ENCODE data around the gene APP. TPM values are rescaled to one million over a fixed set of nuclear protein-coding genes. Genes with fewer than 3 reads are reported as not detected.
A peak's percentile ranks its signal among the peaks of the same experiment; 100 is the strongest.

The APP gene
- total RNA-seq, 1 experiment from 2014 or later = 560 TPM

DNA sequence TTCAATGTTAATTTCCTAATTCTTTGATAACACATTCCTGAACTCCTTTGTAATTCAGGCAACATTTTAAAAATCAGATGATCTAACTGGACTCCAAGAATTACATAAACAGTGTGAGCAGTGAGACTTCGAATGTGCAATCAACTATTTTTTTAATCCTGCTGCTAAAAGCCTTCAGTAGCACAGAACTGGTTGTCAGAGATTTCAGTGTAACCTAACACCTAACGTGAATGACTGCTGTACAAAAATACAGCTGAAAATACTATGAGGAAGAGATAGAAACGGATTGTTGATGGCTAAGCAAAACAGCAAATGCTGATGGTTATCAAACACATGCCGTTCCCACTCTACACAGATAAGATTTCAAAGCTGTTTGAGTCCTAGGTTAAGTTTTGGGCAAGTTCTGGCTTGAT, 46.1 kb downstream of the APP start:
- POLR2A ChIA-PET = interaction anchor here (0.9 kb wide), 1 partner anchor 21 kb away, joined by 3 read pairs; no protein-coding TSS in a partner anchor
- Mint-ChIP-seq H3K4me1 (peaks cover 94% of the 10 kb centered on the region), H3K36me3 (no peaks in the 10 kb centered on the region), H3K27ac (peak overlapping the region; percentile 73), H3K4me3 (peak overlapping the region; percentile 25; the same call in 1 of the 2 replicates), H3K27me3 (ENCODE audit: low read depth) (no peaks in the 10 kb centered on the region), H3K9me3 (no peaks in the 10 kb centered on the region)
- ATAC-seq (no peak), DNase-seq (ENCODE audit: low spot score) (no peak)
- CTCF ChIA-PET = no interaction called here
- TF ChIP-seq OVOL2 (CRISPR knock-in tag; IDR thresholded peaks at IDR 0.05; ENCODE audit: borderline replicate concordance) (no peak), ZNF671 (CRISPR knock-in tag; IDR thresholded peaks at IDR 0.05) (no peak), IRF2 (CRISPR knock-in tag; IDR thresholded peaks at IDR 0.05; ENCODE audit: borderline replicate concordance, low read depth) (no peak), ZNF219 (CRISPR knock-in tag; IDR thresholded peaks at IDR 0.05; ENCODE audit: borderline replicate concordance) (no peak), HMGA2 (CRISPR knock-in tag; IDR thresholded peaks at IDR 0.05) (no peak)
- TF ChIP-seq, protein P1, sequence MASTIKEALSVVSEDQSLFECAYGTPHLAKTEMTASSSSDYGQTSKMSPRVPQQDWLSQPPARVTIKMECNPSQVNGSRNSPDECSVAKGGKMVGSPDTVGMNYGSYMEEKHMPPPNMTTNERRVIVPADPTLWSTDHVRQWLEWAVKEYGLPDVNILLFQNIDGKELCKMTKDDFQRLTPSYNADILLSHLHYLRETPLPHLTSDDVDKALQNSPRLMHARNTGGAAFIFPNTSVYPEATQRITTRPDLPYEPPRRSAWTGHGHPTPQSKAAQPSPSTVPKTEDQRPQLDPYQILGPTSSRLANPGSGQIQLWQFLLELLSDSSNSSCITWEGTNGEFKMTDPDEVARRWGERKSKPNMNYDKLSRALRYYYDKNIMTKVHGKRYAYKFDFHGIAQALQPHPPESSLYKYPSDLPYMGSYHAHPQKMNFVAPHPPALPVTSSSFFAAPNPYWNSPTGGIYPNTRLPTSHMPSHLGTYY (CRISPR knock-in tag; IDR thresholded peaks at IDR 0.05) = no peak
- TF ChIP-seq, protein P2, sequence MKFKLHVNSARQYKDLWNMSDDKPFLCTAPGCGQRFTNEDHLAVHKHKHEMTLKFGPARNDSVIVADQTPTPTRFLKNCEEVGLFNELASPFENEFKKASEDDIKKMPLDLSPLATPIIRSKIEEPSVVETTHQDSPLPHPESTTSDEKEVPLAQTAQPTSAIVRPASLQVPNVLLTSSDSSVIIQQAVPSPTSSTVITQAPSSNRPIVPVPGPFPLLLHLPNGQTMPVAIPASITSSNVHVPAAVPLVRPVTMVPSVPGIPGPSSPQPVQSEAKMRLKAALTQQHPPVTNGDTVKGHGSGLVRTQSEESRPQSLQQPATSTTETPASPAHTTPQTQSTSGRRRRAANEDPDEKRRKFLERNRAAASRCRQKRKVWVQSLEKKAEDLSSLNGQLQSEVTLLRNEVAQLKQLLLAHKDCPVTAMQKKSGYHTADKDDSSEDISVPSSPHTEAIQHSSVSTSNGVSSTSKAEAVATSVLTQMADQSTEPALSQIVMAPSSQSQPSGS (CRISPR knock-in tag; IDR thresholded peaks at IDR 0.05; ENCODE audit: borderline replicate concordance, low read depth) = no peak
- TF ChIP-seq, protein P3, sequence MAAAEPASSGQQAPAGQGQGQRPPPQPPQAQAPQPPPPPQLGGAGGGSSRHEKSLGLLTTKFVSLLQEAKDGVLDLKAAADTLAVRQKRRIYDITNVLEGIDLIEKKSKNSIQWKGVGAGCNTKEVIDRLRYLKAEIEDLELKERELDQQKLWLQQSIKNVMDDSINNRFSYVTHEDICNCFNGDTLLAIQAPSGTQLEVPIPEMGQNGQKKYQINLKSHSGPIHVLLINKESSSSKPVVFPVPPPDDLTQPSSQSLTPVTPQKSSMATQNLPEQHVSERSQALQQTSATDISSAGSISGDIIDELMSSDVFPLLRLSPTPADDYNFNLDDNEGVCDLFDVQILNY (CRISPR knock-in tag; IDR thresholded peaks at IDR 0.05) = no peak
- TF ChIP-seq, protein P4, sequence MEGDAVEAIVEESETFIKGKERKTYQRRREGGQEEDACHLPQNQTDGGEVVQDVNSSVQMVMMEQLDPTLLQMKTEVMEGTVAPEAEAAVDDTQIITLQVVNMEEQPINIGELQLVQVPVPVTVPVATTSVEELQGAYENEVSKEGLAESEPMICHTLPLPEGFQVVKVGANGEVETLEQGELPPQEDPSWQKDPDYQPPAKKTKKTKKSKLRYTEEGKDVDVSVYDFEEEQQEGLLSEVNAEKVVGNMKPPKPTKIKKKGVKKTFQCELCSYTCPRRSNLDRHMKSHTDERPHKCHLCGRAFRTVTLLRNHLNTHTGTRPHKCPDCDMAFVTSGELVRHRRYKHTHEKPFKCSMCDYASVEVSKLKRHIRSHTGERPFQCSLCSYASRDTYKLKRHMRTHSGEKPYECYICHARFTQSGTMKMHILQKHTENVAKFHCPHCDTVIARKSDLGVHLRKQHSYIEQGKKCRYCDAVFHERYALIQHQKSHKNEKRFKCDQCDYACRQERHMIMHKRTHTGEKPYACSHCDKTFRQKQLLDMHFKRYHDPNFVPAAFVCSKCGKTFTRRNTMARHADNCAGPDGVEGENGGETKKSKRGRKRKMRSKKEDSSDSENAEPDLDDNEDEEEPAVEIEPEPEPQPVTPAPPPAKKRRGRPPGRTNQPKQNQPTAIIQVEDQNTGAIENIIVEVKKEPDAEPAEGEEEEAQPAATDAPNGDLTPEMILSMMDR (IDR thresholded peaks at IDR 0.05) = no peak
- TF ChIP-seq, protein P5, sequence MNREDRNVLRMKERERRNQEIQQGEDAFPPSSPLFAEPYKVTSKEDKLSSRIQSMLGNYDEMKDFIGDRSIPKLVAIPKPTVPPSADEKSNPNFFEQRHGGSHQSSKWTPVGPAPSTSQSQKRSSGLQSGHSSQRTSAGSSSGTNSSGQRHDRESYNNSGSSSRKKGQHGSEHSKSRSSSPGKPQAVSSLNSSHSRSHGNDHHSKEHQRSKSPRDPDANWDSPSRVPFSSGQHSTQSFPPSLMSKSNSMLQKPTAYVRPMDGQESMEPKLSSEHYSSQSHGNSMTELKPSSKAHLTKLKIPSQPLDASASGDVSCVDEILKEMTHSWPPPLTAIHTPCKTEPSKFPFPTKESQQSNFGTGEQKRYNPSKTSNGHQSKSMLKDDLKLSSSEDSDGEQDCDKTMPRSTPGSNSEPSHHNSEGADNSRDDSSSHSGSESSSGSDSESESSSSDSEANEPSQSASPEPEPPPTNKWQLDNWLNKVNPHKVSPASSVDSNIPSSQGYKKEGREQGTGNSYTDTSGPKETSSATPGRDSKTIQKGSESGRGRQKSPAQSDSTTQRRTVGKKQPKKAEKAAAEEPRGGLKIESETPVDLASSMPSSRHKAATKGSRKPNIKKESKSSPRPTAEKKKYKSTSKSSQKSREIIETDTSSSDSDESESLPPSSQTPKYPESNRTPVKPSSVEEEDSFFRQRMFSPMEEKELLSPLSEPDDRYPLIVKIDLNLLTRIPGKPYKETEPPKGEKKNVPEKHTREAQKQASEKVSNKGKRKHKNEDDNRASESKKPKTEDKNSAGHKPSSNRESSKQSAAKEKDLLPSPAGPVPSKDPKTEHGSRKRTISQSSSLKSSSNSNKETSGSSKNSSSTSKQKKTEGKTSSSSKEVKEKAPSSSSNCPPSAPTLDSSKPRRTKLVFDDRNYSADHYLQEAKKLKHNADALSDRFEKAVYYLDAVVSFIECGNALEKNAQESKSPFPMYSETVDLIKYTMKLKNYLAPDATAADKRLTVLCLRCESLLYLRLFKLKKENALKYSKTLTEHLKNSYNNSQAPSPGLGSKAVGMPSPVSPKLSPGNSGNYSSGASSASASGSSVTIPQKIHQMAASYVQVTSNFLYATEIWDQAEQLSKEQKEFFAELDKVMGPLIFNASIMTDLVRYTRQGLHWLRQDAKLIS (CRISPR knock-in tag; IDR thresholded peaks at IDR 0.05; ENCODE audit: borderline replicate concordance) = no peak
- TF ChIP-seq, protein P6, sequence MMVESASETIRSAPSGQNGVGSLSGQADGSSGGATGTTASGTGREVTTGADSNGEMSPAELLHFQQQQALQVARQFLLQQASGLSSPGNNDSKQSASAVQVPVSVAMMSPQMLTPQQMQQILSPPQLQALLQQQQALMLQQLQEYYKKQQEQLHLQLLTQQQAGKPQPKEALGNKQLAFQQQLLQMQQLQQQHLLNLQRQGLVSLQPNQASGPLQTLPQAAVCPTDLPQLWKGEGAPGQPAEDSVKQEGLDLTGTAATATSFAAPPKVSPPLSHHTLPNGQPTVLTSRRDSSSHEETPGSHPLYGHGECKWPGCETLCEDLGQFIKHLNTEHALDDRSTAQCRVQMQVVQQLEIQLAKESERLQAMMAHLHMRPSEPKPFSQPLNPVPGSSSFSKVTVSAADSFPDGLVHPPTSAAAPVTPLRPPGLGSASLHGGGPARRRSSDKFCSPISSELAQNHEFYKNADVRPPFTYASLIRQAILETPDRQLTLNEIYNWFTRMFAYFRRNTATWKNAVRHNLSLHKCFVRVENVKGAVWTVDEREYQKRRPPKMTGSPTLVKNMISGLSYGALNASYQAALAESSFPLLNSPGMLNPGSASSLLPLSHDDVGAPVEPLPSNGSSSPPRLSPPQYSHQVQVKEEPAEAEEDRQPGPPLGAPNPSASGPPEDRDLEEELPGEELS (CRISPR knock-in tag; IDR thresholded peaks at IDR 0.05) = no peak

DNA sequence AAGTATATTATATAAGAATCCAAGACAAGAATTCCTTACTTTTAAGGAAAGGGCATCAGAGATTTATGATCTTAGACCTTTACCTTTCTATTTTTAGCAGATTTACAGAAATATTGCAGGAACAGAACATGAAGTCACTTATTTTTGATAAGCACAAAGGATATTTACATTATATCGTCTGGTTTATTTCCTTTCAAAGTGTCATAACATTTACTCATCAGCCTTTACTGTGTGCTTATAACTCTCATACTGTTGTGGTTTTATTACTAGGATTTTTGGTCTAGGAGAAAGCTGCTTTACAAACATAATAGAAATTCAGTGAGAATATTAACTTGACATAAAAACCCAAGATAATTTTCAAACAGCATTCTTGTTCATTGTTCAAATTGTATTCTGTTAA, 47.6 kb downstream of the APP start:
- CTCF ChIA-PET = interaction anchor here (0.6 kb wide), 1 partner anchor 22 kb away, joined by 3 read pairs; no protein-coding TSS in a partner anchor
- peak overlapping the region; percentile 35; the same call in 1 of the 2 replicates for H3K27ac Mint-ChIP-seq
- no peak overlapping the region for H3K4me3 Mint-ChIP-seq
- H3K4me1 Mint-ChIP-seq = peaks cover 94% of the 10 kb centered on the region
- POLR2A ChIA-PET = no interaction called here
- ATAC-seq (no peak), DNase-seq (ENCODE audit: low spot score) (no peak)
- H3K27me3 Mint-ChIP-seq (ENCODE audit: low read depth) = no peaks in the 10 kb centered on the region
- no peaks in the 10 kb centered on the region for H3K9me3 Mint-ChIP-seq
- no peaks in the 10 kb centered on the region for H3K36me3 Mint-ChIP-seq
- TF ChIP-seq, protein P5 (CRISPR knock-in tag; IDR thresholded peaks at IDR 0.05; ENCODE audit: borderline replicate concordance) = no peak
- TF ChIP-seq SOX15 (CRISPR knock-in tag; IDR thresholded peaks at IDR 0.05) (no peak), ZNF317 (CRISPR knock-in tag; IDR thresholded peaks at IDR 0.05; ENCODE audit: borderline replicate concordance, low read depth) (no peak)
- TF ChIP-seq, protein P7, sequence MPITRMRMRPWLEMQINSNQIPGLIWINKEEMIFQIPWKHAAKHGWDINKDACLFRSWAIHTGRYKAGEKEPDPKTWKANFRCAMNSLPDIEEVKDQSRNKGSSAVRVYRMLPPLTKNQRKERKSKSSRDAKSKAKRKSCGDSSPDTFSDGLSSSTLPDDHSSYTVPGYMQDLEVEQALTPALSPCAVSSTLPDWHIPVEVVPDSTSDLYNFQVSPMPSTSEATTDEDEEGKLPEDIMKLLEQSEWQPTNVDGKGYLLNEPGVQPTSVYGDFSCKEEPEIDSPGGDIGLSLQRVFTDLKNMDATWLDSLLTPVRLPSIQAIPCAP (CRISPR knock-in tag; IDR thresholded peaks at IDR 0.05) = no peak
- TF ChIP-seq, protein P8, sequence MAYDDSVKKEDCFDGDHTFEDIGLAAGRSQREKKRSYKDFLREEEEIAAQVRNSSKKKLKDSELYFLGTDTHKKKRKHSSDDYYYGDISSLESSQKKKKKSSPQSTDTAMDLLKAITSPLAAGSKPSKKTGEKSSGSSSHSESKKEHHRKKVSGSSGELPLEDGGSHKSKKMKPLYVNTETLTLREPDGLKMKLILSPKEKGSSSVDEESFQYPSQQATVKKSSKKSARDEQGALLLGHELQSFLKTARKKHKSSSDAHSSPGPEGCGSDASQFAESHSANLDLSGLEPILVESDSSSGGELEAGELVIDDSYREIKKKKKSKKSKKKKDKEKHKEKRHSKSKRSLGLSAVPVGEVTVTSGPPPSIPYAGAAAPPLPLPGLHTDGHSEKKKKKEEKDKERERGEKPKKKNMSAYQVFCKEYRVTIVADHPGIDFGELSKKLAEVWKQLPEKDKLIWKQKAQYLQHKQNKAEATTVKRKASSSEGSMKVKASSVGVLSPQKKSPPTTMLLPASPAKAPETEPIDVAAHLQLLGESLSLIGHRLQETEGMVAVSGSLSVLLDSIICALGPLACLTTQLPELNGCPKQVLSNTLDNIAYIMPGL (CRISPR knock-in tag; IDR thresholded peaks at IDR 0.05) = no peak
